Hippocampal formation (tissue), 2 donors: Measurements from ENCODE around the gene TYSND1.
A peak's percentile ranks its signal among the peaks of the same experiment; 100 is the strongest.
"Not testable (repeated sequence)": the region's sequence is repeated elsewhere in the genome, so short reads cannot be mapped to it uniquely, and the experiment has no call there.

ENCODE experiments used
- DNase-seq, 2 donors: peaks; one replicate each; lab custom pipeline; 2025; lab: John Stamatoyannopoulos, UW

The TYSND1 gene

DNA sequence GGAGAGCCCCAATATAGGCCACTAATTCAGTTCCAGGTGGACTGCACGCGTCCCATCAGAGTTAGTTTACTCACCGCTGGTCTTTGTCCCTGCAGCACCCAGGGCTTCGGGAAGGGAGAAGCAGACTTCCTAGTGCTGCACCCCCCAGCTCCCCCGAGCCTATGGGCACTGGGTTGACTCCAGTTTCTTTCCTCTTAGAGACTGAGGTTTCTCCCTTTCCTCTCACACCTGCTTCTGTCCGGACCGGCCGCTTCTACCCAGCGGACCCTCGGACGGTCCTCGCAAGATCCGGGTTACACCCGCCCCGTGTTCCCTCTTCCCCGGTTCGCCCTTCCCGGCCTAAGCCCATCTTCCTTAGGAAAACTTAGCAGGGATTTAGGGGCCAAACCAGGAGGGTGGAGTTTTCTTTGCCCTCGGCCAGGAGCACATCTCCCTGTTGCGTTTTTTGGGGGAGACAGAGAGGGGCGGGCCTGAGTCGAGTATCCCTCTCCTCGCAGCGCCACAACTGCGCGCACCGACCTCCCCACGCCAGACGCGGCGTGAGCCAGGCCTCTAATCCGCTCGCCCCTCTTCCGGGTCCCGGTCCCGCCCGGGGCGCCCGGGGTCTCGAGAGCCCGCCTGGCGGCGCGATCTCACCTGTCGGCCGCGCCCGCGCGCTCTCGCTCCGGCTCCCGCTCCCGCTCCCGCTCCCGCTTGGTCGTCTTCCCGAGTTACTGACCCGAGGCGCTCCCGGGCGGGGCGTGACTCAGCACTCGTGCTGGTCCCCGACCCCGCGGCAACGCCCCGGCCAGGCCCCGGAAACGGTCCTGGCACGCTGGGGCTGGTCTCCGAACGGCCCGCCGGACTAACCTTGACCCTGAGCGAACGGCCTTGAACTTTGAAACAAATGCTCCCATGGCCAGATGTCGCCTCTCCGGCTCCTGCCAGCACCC is 14.1 kb downstream of the TYSND1 start, which contains the start of gene AIFM2:
Gene AIFM2, minus strand, starts transcription at position 728 of the 932 bp plus-strand sequence. CDS start 8,741 bp downstream, outside the sequence.
- DNase-seq, result no peak

GRCh38 chr10:70131560-70131937 is 15.0 kb downstream of the TYSND1 start:
- no peak for DNase-seq

DNA sequence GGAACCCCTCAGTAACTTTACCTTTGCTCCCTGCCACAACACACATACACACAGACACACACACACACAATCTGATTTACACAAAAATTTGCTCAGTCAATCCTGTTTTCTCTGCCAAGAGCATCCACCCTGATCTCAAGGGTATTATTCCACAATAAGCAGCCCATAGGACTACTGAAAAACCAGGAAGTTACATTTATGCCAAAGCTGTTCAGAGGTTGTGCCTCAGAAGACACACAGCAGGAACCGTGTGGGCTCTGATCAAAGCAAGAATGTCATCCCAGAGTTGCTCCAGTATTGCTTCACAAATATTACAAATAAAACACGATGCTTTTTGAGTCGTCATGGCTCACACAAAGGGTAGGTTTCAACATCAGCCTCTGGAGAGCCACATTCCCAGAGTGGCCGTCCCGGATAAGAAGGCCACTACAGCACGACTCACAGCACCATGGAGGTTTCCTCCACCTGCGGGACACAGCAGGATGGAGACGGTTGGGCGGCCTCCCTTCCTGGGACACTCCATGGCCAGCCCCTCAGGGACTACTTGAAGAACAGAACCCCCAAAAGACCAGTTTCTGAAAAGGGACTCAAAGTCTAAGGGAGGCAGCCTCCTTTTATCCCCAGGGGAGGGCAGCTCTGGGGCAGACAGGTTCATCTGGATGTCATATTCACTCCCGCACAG is 15.5 kb downstream of the TYSND1 start:
- no peak for DNase-seq

GRCh38 chr10:70126700-70127395 is 19.7 kb downstream of the TYSND1 start:
- no peak for DNase-seq

GRCh38 chr10:70125918-70126552 is 20.5 kb downstream of the TYSND1 start:
- DNase-seq, result no peak

DNA sequence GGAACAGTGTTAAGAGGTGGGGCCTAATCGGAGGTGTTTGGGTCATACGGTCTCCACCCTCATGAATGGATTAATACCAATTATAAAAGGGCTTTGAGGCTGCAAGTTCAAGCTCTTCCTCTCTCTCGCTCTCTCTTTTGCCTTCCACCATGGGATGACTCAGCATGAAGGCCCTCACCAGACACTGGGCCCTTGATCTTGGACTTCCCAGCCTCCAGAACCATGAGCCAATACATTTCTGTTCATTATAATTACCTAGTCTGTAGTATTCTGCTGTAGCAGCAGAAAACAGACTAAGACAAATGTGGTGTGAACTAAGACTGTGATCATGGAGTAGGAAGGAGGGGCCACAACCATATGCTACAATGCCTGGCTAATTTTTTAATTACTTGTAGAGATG is 21.6 kb downstream of the TYSND1 start:
- DNase-seq, result no peak

DNA sequence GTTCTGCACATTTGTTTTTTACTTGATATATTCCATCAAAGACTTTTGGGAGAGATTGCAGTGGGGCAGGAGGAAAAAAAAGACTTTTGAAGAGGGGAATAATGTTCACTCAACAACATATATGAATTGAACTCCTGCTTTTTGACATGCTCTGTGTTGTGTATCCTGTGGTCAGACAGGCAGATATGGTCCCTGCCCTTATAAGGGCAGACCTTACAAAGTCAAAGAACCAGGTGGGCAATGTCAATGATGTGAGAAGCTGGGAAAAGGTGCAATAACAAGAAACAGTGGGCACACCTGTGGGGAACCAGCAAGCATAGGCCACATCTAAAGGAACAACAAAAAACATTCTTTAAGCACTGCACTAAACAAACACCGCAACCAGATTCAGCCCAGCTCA is 22.1 kb downstream of the TYSND1 start:
- no peak for DNase-seq

GRCh38 chr10:70123817-70124216 is 22.7 kb downstream of the TYSND1 start:
- no peak for DNase-seq

- not testable (repeated sequence) for DNase-seq
These were observed 23.3 kb downstream of the TYSND1 start for GRCh38 chr10:70123166-70123565.

- no peak for DNase-seq
These were observed 23.8 kb downstream of the TYSND1 start for GRCh38 chr10:70122742-70123141.

- no peak for DNase-seq
These were observed 25.1 kb downstream of the TYSND1 start for GRCh38 chr10:70121281-70121949.

DNA sequence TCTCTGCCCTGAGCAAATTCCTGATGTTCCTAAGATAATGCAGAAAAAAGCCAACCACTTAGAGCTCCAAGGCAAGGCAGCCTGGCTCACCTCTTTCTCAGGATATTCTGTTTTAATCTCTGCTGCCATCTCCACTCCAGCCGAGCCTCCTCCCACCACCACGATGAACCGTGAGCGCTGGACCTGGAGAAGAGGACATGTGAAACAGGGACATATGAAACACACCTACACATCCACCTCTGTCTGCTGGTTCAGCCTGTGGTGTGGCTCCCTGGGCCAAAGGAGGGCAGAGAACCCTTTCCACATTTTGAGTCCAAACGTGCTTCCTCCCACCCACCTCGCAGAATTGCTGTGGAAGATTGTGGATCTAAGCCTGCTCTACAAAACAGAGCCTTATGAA is 26.1 kb downstream of the TYSND1 start:
- DNase-seq, result no peak

DNA sequence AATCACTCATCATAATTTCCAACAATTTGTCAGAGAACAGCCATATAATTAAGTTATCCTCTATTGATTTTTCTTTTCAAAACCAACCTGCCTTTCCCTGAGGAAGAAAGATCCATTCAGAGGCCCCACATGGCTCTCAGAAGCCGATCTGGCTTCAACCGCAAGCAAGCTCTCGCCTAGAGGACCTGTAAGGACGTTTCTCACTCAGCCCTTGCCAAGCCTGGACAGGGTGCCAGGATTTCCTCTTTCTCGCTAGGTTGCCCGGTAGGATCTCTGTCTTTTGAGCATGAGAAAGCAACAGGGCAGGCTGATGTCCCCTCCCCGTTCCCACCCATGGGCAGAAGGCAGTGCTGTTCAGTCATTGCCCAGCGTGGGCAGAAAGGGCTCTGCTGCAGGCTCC is 26.9 kb downstream of the TYSND1 start:
- DNase-seq, result no peak

- no peak for DNase-seq
These were observed 27.3 kb downstream of the TYSND1 start for GRCh38 chr10:70119197-70119596.

DNA sequence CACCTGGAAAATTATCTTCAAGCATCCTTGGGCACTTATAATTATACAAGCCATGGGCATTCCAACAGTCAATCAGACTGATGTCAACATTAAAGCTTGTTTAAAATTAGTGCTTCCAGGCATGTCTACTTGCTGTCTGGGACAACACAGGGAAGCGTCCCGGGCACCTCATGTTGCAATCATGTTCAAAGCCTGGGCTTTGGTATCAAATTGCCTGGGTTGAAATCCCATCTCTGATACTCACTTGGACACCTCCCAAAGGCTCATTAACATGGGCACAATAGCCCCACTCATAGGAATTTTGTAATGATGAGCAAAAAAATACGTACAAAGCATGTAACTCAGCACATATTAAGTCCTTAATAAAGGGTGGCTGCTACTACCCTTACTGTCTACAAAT is 28.3 kb downstream of the TYSND1 start:
- DNase-seq, result no peak

DNA sequence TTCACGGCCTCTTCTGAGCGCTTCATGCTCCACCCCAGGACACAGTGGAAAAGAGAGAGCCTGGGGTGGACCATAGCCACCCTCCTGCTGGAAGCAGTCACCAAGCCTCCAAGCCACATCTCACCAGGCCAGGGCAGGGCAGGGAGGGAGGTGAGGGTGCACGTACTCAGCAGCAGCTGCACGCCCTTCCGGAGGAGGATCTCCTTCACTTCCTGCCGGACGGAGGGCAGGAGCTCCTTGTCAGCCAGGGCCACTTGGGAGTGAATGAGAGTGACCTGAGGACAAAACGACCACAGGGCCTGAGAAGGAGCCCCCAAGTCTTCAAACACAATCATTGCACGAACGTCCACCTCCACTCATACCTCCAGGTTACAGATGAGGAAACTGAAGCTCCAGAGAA is 28.9 kb downstream of the TYSND1 start:
- DNase-seq, result no peak

GRCh38 chr10:70115948-70116682 is 30.4 kb downstream of the TYSND1 start:
- peak; percentile 4 to 5 for DNase-seq

- no peak for DNase-seq
These were observed 31.6 kb downstream of the TYSND1 start for GRCh38 chr10:70114902-70115301.

DNA sequence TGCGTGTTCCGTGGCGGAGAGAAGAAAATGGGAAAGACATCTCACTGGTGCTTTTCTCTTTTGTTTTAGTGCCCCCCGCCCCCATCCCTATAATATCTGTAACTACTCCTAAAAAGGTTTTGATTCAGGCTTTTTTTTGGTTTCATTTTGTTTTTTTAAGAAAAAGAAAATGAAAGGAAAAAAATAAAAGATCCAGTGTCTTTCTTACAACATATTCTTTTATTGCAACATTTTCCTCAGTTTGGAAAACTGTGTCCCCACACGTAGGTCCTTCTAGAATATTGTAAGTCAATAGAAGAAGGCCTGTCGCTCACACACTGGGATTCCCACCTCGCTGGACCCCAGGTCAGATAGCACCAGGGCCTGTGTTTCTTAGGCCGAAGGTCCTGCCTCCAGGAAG is 34.4 kb downstream of the TYSND1 start:
- no peak for DNase-seq

DNA sequence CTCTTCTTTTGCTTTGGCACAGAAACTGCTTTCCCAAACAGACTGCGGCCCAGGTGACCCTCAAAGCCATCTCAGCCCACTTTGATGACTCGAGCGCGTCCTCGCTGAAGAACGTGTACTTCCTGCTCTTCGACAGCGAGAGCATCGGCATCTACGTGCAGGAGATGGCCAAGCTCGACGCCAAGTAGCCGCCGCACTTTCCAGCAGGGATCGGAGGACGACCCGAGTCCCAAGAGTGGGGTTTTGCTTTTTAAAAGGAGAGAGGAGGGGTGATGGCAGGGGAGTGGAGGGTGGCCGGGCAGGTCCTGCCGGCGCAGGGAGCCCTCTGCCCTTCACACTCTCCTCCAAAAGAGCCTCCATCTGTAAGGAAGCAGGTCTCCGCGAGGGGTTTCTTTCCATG is 35.0 kb downstream of the TYSND1 start:
- no peak for DNase-seq
